SU-DHL-6 (cell line): ENCODE results near the gene IRAK2.

ENCODE experiments used
- H2AFZ ChIP-seq: fragments of 200-600 bp; sonication (generic); 2 replicates; pipeline ENCODE4 v1.6.1; 2014; ENCODE audit warnings: low read depth, mild to moderate bottlenecking, moderate library complexity, mixed read lengths, antibody characterized with exemption, low read length; ENCODE audit not compliant: severe bottlenecking
- H3F3A ChIP-seq: fragments of 200-600 bp; shearing (Covaris generic); 2 replicates; pipeline ENCODE4 v1.6.0; 2016; ENCODE audit warnings: antibody characterized with exemption, mild to moderate bottlenecking; ENCODE audit not compliant: insufficient read depth
- H3K27ac ChIP-seq: fragments of 200-600 bp; sonication (generic); 2 replicates; pipeline ENCODE4 v1.5.1; 2016; ENCODE audit warnings: low read depth, mild to moderate bottlenecking, low read length, moderate library complexity, mixed read lengths
- H3K27me3 ChIP-seq: fragments of 200-600 bp; sonication (generic), shearing (Covaris generic); 2 replicates; pipeline ENCODE4 v1.6.0; 2014; ENCODE audit warnings: mild to moderate bottlenecking, low read length
- H3K36me3 ChIP-seq: fragments of 200-600 bp; sonication (generic); 2 replicates; pipeline ENCODE4 v1.6.1; 2014; ENCODE audit warnings: mild to moderate bottlenecking, low read length, mixed read lengths
- H3K4me2 ChIP-seq: fragments of 300-600, 200-600 bp; shearing (Covaris generic), sonication (generic); 2 replicates; pipeline ENCODE4 v1.6.0; 2014; ENCODE audit warnings: low read length, low read depth, mild to moderate bottlenecking; ENCODE audit not compliant: poor library complexity, severe bottlenecking
- H3K4me3 ChIP-seq: fragments of 200-600 bp; sonication (generic); 2 replicates; pipeline ENCODE4 v1.5.1; 2014; ENCODE audit warnings: antibody characterized with exemption, low read length, mild to moderate bottlenecking, mixed read lengths; ENCODE audit not compliant: insufficient read depth, poor library complexity, severe bottlenecking
- H3K79me2 ChIP-seq: fragments of 200-600 bp; sonication (generic); 2 replicates; pipeline ENCODE4 v1.6.1; 2014; ENCODE audit warnings: mild to moderate bottlenecking, low read length, moderate library complexity; ENCODE audit not compliant: insufficient read depth
- H3K9ac ChIP-seq: fragments of 200-600 bp; sonication (generic); 2 replicates; pipeline ENCODE4 v1.7.0; 2014; ENCODE audit warnings: mild to moderate bottlenecking, low read length
- H3K9me2 ChIP-seq: fragments of 200-600 bp; sonication (generic); replicated peaks from 2 replicates; pipeline ENCODE4 v1.6.1; 2014; ENCODE audit warnings: low read length; ENCODE audit not compliant: insufficient read depth
- H3K9me3 ChIP-seq: fragments of 200-600 bp; sonication (generic); 2 replicates; pipeline ENCODE4 v1.6.1; 2014; ENCODE audit warnings: low read length, mixed read lengths; ENCODE audit not compliant: insufficient read depth
- H4K20me1 ChIP-seq: fragments of 200-600 bp; sonication (generic); 2 replicates; pipeline ENCODE4 v1.6.1; 2014; ENCODE audit warnings: low read depth, mild to moderate bottlenecking, antibody characterized with exemption, low read length, moderate library complexity, mixed read lengths
- CTCF ChIP-seq: fragments of 200-600 bp; sonication (generic); IDR thresholded peaks from one replicate; pipeline ENCODE4 v1.5.1; 2017; ENCODE audit warnings: antibody characterized with exemption, mild to moderate bottlenecking, low read length, moderate library complexity; ENCODE audit not compliant: insufficient read depth, poor library complexity, severe bottlenecking
- EZH2phosphoT487 ChIP-seq: fragments of 200-600 bp; sonication (generic), shearing (Covaris generic); conservative IDR thresholded peaks from 2 replicates; pipeline ENCODE4 v1.6.1; 2018; ENCODE audit warnings: mild to moderate bottlenecking, antibody characterized with exemption, low read length, moderate library complexity, mixed read lengths

The IRAK2 gene

GRCh38 chr3:10242182-10243065 is 77.7 kb downstream of the IRAK2 start:
- H4K20me1 ChIP-seq = no peaks in the 10 kb centered on the region
- H3K4me2 ChIP-seq = no peak overlapping the region
- H3K9me2 ChIP-seq = no peaks in the 10 kb centered on the region
- no peak overlapping the region for H3K9ac ChIP-seq
- no peak overlapping the region for H3K27ac ChIP-seq
- H3K4me3 ChIP-seq = no peak overlapping the region
- no peak overlapping the region for H2AFZ ChIP-seq
- H3F3A ChIP-seq = no peaks in the 10 kb centered on the region
- no peak for TF ChIP-seq EZH2phosphoT487
- no peaks in the 10 kb centered on the region; the same call in 1 of the 2 replicates for H3K36me3 ChIP-seq
- H3K27me3 ChIP-seq = no peaks in the 10 kb centered on the region
- no peaks in the 10 kb centered on the region for H3K79me2 ChIP-seq
- H3K9me3 ChIP-seq = peaks cover 19% of the 10 kb centered on the region; the same call in 1 of the 2 replicates

GRCh38 chr3:10244009-10244408 is 79.3 kb downstream of the IRAK2 start:
- no peak overlapping the region for H3K4me3 ChIP-seq
- H3K27me3 ChIP-seq = no peaks in the 10 kb centered on the region
- no peaks in the 10 kb centered on the region for H3K9me2 ChIP-seq
- no peak overlapping the region for H2AFZ ChIP-seq
- H3K9ac ChIP-seq = no peak overlapping the region
- H3K79me2 ChIP-seq = peaks cover 5% of the 10 kb centered on the region
- no peaks in the 10 kb centered on the region for H4K20me1 ChIP-seq
- H3K4me2 ChIP-seq = no peak overlapping the region
- no peak overlapping the region for H3K27ac ChIP-seq
- no peak for TF ChIP-seq EZH2phosphoT487
- no peak for TF ChIP-seq CTCF
- no peaks in the 10 kb centered on the region for H3F3A ChIP-seq
- no peaks in the 10 kb centered on the region; the same call in 1 of the 2 replicates for H3K36me3 ChIP-seq
- peaks cover 19% of the 10 kb centered on the region; the same call in 1 of the 2 replicates for H3K9me3 ChIP-seq

- Histone ChIP-seq H2AFZ (no peak overlapping the region), H3K79me2 (peaks cover 17% of the 10 kb centered on the region), H4K20me1 (no peaks in the 10 kb centered on the region), H3K9me3 (peaks cover 19% of the 10 kb centered on the region; the same call in 1 of the 2 replicates), H3F3A (0 out of 2 replicates have a peak, but pooled peaks cover 3% of the 10 kb centered on the region), H3K36me3 (no peaks in the 10 kb centered on the region; the same call in 1 of the 2 replicates), H3K27ac (no peak overlapping the region), H3K27me3 (no peaks in the 10 kb centered on the region), H3K9me2 (no peaks in the 10 kb centered on the region), H3K4me2 (no peak overlapping the region), H3K9ac (no peak overlapping the region), H3K4me3 (no peak overlapping the region)
- TF ChIP-seq CTCF = no peak
- TF ChIP-seq EZH2phosphoT487 = no peak
These were observed 80.5 kb downstream of the IRAK2 start for GRCh38 chr3:10245081-10245712.
